ENCODE results near the gene NSUN4.

The NSUN4 gene

DNA sequence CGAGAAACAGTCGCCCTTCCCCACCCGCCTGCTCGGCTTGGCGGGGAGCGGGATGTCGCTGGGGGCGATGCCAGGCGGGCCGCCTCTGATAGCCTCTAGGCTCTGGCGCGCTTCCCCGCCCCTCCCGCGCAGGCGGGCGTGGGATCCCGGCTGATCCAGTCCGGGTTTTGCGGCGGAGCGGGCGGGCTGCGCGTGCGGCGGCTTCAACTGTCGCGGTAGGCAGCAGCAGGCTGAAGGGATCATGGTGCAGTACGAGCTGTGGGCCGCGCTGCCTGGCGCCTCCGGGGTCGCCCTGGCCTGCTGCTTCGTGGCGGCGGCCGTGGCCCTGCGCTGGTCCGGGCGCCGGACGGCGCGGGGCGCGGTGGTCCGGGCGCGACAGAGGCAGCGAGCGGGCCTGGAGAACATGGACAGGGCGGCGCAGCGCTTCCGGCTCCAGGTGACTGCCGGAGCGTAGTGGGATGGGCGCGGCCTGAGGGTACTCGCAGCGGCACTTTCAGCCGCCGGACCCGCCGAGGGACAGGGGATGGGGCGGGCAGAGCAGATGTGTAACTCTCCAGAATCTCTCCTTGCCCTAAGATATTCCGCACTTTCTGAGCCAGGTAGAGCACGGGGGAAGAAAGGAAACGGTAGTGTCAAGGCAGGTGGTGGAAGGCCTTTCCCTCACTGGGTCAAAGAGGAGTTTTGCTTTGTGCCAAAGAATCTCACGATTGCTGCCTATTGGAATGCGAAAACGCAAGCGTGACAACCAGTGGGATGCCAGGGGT lies 53.7 kb downstream of the NSUN4 start, which contains the start of gene FAAH:
TSS of gene FAAH (plus strand) at position 210 of the 764 bp plus-strand sequence. CDS start at position 242, 32 bp downstream.
- no peak for FAIRE-seq

DNA sequence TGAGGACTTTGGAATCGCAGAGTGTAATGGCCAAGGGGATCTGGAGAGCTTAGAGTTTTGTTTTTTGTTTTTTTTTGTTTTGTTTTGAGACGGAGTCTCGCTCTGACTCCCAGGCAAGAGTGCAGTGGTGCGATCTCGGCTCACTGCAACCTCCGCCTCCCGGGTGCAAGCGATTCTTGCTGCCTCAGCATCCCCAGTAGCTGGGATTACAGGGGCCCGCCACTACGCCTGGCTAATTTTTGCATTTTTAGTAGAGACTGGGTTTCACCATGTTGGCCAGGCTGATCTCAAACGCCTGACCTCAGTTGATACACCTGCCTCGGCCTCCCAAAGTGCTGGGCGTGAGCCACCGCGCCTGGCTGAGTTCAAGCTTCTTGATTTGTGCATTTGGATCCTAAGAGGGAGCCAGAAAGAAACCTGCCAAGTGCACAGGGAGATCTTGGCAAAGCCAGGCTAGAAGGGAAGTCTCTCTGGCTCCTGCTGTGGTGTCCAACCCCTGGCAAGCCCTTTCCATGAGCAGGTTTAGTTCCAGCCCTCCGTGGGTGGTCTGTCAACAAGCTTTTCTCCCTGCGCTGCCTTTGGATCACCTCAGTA lies 54.4 kb downstream of the NSUN4 start:
- FAIRE-seq (no peak), DNase-seq (ENCODE audit: insufficient read length, low spot score) (no peak)
- TF ChIP-seq TAF1 (IDR thresholded peaks at IDR 0.05; ENCODE audit: low read depth, low read length), result no peak
- no peak for TF ChIP-seq SPI1 (IDR thresholded peaks at IDR 0.05; ENCODE audit: low read depth, low read length)
- no peak for TF ChIP-seq POLR2AphosphoS5 (IDR thresholded peaks at IDR 0.05; ENCODE audit: low read depth, low read length)
- TF ChIP-seq POU2F2 (IDR thresholded peaks at IDR 0.05; ENCODE audit: low read depth, low read length), result no peak
- no peak for TF ChIP-seq POLR2A (IDR thresholded peaks at IDR 0.05; ENCODE audit: low read depth, low read length)
- TF ChIP-seq PAX5 (IDR thresholded peaks at IDR 0.05; ENCODE audit: insufficient read depth, low read length, severe bottlenecking), result no peak

More for the DNA sequence above, 53.7 kb downstream of the NSUN4 start, which contains the start of gene FAAH:
- TF ChIP-seq SPI1 (IDR thresholded peaks at IDR 0.05; ENCODE audit: low read depth, low read length) (no peak), TAF1 (IDR thresholded peaks at IDR 0.05; ENCODE audit: low read depth, low read length) (no peak)
- no peak for DNase-seq (ENCODE audit: insufficient read length, low spot score)

DNA sequence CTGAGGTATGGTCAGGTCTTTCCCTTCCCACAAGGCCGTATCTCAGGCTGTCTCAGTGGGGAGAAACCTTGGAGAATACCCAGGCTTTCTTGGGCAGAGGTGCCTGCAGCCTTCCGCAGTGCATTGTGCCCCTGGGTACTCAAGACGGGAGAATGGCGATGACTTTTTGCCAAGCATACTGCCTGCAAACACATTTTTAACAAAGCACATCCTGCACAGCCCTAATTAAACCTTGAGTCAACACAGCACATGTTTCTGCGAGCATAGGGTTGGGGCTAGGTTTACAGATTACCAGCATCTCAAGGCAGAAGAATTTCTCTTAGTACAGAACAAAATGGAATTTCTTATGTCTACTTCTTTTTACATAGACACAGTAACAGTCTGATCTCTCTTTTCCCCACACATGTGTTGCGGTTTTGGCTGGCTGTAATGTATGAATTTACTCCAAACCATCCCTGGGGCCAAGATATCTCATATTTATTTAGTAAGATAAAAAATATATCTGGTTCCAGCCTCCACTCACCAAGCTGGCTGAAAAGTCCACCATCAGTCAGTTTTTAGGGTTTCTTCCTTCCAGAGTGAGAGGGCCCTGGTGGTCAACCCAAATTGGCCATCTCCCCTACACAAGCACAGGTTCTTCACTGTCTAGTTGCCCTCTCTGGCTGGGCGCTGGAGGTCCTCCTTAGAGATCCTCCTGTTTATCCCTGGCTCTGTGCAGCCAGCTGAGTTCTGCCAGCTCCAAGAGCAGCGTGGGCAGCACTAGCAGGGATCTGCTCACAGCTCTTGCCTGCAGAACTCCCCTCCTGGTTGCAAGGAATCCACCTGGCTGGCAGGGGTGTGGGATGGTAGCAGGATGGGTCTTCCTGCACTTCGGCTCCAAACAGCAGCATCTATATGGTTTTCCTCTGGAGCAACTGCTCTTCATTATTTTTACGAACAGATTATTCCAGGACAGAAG lies 56.1 kb downstream of the NSUN4 start:
- no peak for DNase-seq (ENCODE audit: insufficient read length, low spot score)
- FAIRE-seq, result no peak
- TF ChIP-seq TAF1 (IDR thresholded peaks at IDR 0.05; ENCODE audit: low read depth, low read length) (no peak), POLR2A (IDR thresholded peaks at IDR 0.05; ENCODE audit: low read depth, low read length) (no peak), PAX5 (IDR thresholded peaks at IDR 0.05; ENCODE audit: insufficient read depth, low read length, severe bottlenecking) (no peak), SPI1 (IDR thresholded peaks at IDR 0.05; ENCODE audit: low read depth, low read length) (no peak), POLR2AphosphoS5 (IDR thresholded peaks at IDR 0.05; ENCODE audit: low read depth, low read length) (no peak), POU2F2 (IDR thresholded peaks at IDR 0.05; ENCODE audit: low read depth, low read length) (no peak)

DNA sequence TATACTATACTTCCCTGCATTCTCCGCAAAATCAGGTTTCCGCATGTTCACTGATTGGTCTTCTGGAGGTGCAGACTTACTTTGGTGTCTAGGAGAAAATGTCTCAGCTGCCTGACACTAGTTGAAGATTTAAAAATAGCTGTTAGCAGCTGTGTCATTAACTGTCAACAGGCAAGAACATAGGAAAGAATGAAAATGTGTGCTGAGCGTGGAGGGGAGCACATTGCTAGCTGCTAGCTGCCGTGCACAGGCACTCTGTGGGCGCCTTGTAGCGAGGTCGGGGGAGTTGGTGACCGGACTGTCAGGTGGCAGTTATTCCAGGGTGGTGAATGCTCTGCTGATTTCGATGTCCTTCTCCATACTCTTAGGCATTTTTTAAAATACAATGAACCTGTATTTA lies 58.7 kb downstream of the NSUN4 start:
- FAIRE-seq (no peak), DNase-seq (ENCODE audit: insufficient read length, low spot score) (no peak)
- TF ChIP-seq PAX5 (IDR thresholded peaks at IDR 0.05; ENCODE audit: insufficient read depth, low read length, severe bottlenecking), result no peak
- TF ChIP-seq SPI1 (IDR thresholded peaks at IDR 0.05; ENCODE audit: low read depth, low read length), result no peak
- TF ChIP-seq POLR2AphosphoS5 (IDR thresholded peaks at IDR 0.05; ENCODE audit: low read depth, low read length), result no peak
- TF ChIP-seq POU2F2 (IDR thresholded peaks at IDR 0.05; ENCODE audit: low read depth, low read length), result no peak

DNA sequence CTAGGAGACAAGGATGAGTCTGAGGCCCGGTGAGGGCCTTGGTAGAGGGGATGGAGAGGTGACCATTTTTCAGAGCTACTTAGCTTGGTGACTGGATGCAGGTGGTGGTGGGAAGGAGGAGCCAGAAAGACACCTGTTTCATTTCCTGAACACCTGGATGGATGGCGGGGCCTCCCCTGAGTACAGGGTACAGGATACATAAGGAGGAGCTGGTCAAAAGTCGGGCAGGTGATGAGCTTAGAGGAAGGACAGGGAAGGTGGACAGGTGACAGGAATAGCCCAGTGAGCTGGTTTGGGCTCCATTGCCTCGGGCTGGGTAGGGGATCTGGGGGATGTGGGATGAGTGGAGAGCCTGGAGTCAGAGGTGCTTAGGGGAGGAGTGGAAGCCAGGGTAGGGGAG lies 59.8 kb downstream of the NSUN4 start:
- FAIRE-seq (no peak), DNase-seq (ENCODE audit: insufficient read length, low spot score) (no peak)
- TF ChIP-seq TAF1 (IDR thresholded peaks at IDR 0.05; ENCODE audit: low read depth, low read length) (no peak), POLR2AphosphoS5 (IDR thresholded peaks at IDR 0.05; ENCODE audit: low read depth, low read length) (no peak), POU2F2 (IDR thresholded peaks at IDR 0.05; ENCODE audit: low read depth, low read length) (no peak), PAX5 (IDR thresholded peaks at IDR 0.05; ENCODE audit: insufficient read depth, low read length, severe bottlenecking) (no peak), POLR2A (IDR thresholded peaks at IDR 0.05; ENCODE audit: low read depth, low read length) (no peak), SPI1 (IDR thresholded peaks at IDR 0.05; ENCODE audit: low read depth, low read length) (no peak)

DNA sequence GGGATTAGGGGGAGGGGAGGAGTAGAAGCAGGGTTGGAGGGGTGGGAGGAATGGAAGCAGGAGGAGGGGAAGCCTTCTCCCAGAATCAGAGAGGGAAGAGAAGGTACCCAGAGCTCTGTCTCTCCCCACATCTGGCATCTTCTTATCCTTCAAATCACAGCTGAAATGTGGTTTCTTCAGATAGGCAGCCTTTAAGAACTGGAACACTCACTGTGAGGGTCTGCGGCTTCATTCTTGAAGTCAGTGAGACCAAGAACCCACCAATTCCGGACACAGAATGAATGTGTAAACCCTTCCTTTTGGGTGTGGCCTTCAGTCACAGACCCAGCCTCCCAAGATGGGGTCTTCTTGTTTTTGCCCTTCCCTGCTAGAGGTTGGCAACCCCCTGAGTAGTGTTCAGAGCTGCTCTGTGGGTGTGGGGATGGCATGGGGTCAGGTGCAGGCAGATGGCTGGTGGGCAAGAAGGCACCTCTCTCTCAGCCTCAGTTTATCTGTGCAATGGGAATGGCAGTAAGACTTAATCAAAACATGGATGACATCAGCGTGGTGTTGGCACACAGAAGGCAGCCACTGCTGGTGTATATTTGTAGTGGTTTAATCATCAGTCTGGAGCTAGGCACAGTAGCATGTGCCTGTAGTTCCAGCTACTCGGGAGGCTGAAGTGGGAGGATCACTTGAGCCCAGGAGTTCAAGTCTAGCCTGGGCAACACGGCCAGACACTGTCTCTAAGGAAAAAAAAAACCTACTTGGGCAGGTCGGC lies 60.7 kb downstream of the NSUN4 start:
- FAIRE-seq (no peak), DNase-seq (ENCODE audit: insufficient read length, low spot score) (no peak)
- TF ChIP-seq PAX5 (IDR thresholded peaks at IDR 0.05; ENCODE audit: insufficient read depth, low read length, severe bottlenecking) (no peak), POLR2AphosphoS5 (IDR thresholded peaks at IDR 0.05; ENCODE audit: low read depth, low read length) (no peak), POLR2A (IDR thresholded peaks at IDR 0.05; ENCODE audit: low read depth, low read length) (no peak), POU2F2 (IDR thresholded peaks at IDR 0.05; ENCODE audit: low read depth, low read length) (no peak), TAF1 (IDR thresholded peaks at IDR 0.05; ENCODE audit: low read depth, low read length) (no peak), SPI1 (IDR thresholded peaks at IDR 0.05; ENCODE audit: low read depth, low read length) (no peak)

DNA sequence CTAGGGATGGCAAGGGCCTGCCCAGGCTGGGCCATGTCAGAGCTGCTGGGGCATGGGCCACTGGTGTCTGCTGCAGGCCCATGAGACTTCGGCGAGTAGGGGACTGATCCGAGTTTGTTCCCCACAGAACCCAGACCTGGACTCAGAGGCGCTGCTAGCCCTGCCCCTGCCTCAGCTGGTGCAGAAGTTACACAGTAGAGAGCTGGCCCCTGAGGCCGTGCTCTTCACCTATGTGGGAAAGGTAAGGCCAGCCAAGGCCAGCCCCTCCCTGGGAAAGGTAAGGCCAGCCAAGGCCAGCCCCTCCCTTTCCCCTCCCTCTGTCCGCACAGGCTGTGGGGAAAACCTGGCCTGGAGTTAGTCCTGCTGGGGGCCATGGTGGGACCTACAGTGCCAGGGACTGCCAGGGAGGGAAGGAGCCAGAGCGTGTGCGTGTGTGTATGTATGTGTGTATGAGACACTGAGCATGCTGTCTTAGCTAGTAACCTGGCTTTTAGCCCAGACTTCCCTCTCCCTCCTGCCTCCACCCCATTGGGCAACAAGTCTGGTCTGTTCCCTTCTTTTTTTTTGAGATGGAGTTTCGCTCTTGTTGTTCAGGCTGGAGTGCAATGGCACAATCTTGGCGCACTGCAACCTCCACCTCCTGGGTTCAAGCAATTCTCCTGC lies 61.5 kb downstream of the NSUN4 start:
- TF ChIP-seq POLR2AphosphoS5 (IDR thresholded peaks at IDR 0.05; ENCODE audit: low read depth, low read length), result no peak
- no peak for TF ChIP-seq TAF1 (IDR thresholded peaks at IDR 0.05; ENCODE audit: low read depth, low read length)
- no peak for TF ChIP-seq PAX5 (IDR thresholded peaks at IDR 0.05; ENCODE audit: insufficient read depth, low read length, severe bottlenecking)
- no peak for TF ChIP-seq POU2F2 (IDR thresholded peaks at IDR 0.05; ENCODE audit: low read depth, low read length)
- no peak for TF ChIP-seq POLR2A (IDR thresholded peaks at IDR 0.05; ENCODE audit: low read depth, low read length)
- TF ChIP-seq SPI1 (IDR thresholded peaks at IDR 0.05; ENCODE audit: low read depth, low read length), result no peak
- no peak for DNase-seq (ENCODE audit: insufficient read length, low spot score)
- no peak for FAIRE-seq

DNA sequence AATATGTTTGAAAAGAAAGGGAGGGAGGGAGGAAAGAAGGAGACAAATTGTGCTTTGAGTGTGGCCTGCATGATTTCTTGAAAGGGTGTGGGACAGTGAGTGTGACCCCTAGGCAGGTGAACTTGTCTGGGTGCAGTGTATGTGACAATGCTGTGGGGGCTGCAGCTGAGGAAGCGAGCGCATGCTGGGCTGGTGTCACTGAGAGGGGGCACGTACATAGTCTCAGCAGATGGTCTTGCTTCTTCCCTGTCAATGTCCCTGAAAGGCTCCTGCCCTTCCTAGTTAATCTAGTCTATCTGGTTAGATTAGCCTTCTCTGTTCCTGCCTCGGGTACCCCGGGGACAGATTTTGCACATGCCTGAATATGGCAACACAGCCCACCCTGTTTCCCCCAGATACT lies 63.3 kb downstream of the NSUN4 start:
- DNase-seq (ENCODE audit: insufficient read length, low spot score) (no peak), FAIRE-seq (no peak)
- TF ChIP-seq SPI1 (IDR thresholded peaks at IDR 0.05; ENCODE audit: low read depth, low read length), result no peak
- no peak for TF ChIP-seq POLR2A (IDR thresholded peaks at IDR 0.05; ENCODE audit: low read depth, low read length)
- no peak for TF ChIP-seq TAF1 (IDR thresholded peaks at IDR 0.05; ENCODE audit: low read depth, low read length)

All from GM12891 (cell line).